HepG2 (cell line): ENCODE measurements around the gene PCCB. TPM values are rescaled to one million over a fixed set of nuclear protein-coding genes. Genes with fewer than 3 reads are reported as not detected.

Experiments
- BHLHE40 ChIP-seq: IDR thresholded peaks from 2 replicates; pipeline ENCODE4 v1.6.1; 2011; ENCODE audit warnings: low read length, improper control_type of control experiment
- FLYWCH1 ChIP-seq: sonication (generic); formaldehyde crosslinking; IDR thresholded peaks from 2 replicates; pipeline ENCODE4 v1.8.1; 2023; ENCODE audit warnings: mild to moderate bottlenecking, missing genetic modification reagents
- HNRNPLL ChIP-seq: fragments of 200-400 bp; formaldehyde crosslinking; IDR thresholded peaks from 2 replicates; pipeline ENCODE4 v1.6.1; 2017; ENCODE audit warnings: mild to moderate bottlenecking, low read depth, low read length; ENCODE audit not compliant: poor library complexity, severe bottlenecking
- MATR3 ChIP-seq: sonication (generic); formaldehyde crosslinking; IDR thresholded peaks from 2 replicates; pipeline ENCODE4 v1.4.0; 2020; ENCODE audit warnings: missing genetic modification reagents
- NCOR1 ChIP-seq: fragments of 200-600 bp; sonication (generic); IDR thresholded peaks from 2 replicates; pipeline ENCODE4 v1.7.0; 2017; ENCODE audit warnings: antibody characterized with exemption, low read length, borderline replicate concordance
- RFX1 ChIP-seq: fragments of 450-650 bp; IDR thresholded peaks from 2 replicates; pipeline ENCODE4 v1.6.1; 2017
- THAP9 ChIP-seq: sonication (generic); formaldehyde crosslinking; IDR thresholded peaks from 2 replicates; pipeline ENCODE4; 2020; ENCODE audit warnings: missing genetic modification reagents, mild to moderate bottlenecking, borderline replicate concordance
- ZNF263 ChIP-seq: sonication (generic); formaldehyde crosslinking; IDR thresholded peaks from 2 replicates; pipeline ENCODE4 v1.4.0; 2020; ENCODE audit warnings: missing genetic modification reagents
- ZNF296 ChIP-seq: sonication (generic); formaldehyde crosslinking; conservative IDR thresholded peaks from 2 replicates; pipeline ENCODE4 v1.5.0; 2020; ENCODE audit warnings: mild to moderate bottlenecking, missing genetic modification reagents
- ZNF557 ChIP-seq: sonication (generic); formaldehyde crosslinking; IDR thresholded peaks from 2 replicates; pipeline ENCODE4 v1.4.0; 2020; ENCODE audit warnings: missing genetic modification reagents
- ZNF780A ChIP-seq: sonication (generic); formaldehyde crosslinking; IDR thresholded peaks from 2 replicates; pipeline ENCODE4 v1.8.0; 2022; ENCODE audit warnings: mild to moderate bottlenecking, missing genetic modification reagents, moderate library complexity
- ZUFSP ChIP-seq: sonication (generic); formaldehyde crosslinking; IDR thresholded peaks from 2 replicates; pipeline ENCODE4 v1.9.0; 2021; ENCODE audit warnings: missing genetic modification reagents, mild to moderate bottlenecking, borderline replicate concordance
- polyA plus RNA-seq, 8 experiments: library from polyadenylated mRNA; depleted of rRNA in 3 of 8; stranded (reverse) in 7 of 8; unstranded in 1 of 8; fragments of >200 nt; fragmentation: Illumina TruSeq in 4 of 8; extraction: Trizol in 4 of 8; gene quantifications; 2 replicates each; pipeline versions ENCODE4 v1.2.1 to v1.2.3, GENCODE V29; 2011 to 2016; ENCODE audit warnings: low read depth in 4 of 8, missing spikeins in 1 of 8, mixed read lengths in 1 of 8; ENCODE audit not compliant: insufficient read depth in 1 of 8
- total RNA-seq, 5 experiments: library from RNA; depleted of rRNA; stranded (reverse); fragments of >200 nt; fragmentation: Illumina TruSeq; extraction: Trizol; gene quantifications; 2 replicates each; pipeline ENCODE4 v1.2.3, GENCODE V29; 2016; ENCODE audit warnings: low read depth in 1 of 5
- TF ChIP-seq, protein P1 (sequence below): sonication (generic); formaldehyde crosslinking; IDR thresholded peaks from 2 replicates; pipeline ENCODE4 v1.4.0; 2020; ENCODE audit warnings: missing genetic modification reagents, mild to moderate bottlenecking, borderline replicate concordance
- TF ChIP-seq, protein P2 (sequence below): sonication (generic); formaldehyde crosslinking; conservative IDR thresholded peaks from 2 replicates; pipeline ENCODE4 v1.8.0; 2022; ENCODE audit warnings: mild to moderate bottlenecking, moderate library complexity, missing genetic modification reagents
- TF ChIP-seq, protein P3 (sequence below): sonication (generic); formaldehyde crosslinking; IDR thresholded peaks from 2 replicates; pipeline ENCODE4 v1.5.1; 2020; ENCODE audit warnings: mild to moderate bottlenecking, missing genetic modification reagents, moderate library complexity

PCCB gene
- total and polyA plus RNA-seq, 2 of the 13 experiments (the other 11 are each of a cell fraction or from before 2014, with no cell fraction given), result 84.1 to 88.7 TPM

DNA sequence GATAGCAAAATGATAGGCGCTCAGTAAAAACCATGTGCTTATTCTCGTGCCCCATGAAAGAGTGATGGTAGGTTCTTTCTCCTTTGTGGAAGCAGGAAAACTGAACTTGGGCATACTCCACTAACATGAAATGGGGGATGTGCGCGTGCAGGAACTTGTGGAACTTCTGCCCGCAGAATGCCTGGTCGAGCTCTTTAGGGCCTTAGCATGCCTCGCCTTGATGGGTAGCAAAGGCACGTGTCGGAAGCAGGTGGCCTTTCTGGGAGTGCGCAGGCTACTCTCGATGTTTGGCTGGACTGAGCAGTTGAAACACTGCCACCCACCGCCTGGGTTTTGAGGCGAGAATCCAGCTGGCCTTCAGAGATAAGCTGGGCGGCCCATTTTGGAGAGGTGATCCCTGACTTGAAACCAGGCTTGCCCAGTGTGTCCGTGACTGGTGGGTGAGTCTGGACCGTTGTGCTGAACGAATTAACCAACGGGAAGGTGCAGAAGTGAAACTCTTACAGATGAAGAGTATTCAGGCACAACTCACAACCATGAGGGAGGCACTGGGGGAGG lies 842 bp downstream of the PCCB start (continued):
- TF ChIP-seq, protein P1, sequence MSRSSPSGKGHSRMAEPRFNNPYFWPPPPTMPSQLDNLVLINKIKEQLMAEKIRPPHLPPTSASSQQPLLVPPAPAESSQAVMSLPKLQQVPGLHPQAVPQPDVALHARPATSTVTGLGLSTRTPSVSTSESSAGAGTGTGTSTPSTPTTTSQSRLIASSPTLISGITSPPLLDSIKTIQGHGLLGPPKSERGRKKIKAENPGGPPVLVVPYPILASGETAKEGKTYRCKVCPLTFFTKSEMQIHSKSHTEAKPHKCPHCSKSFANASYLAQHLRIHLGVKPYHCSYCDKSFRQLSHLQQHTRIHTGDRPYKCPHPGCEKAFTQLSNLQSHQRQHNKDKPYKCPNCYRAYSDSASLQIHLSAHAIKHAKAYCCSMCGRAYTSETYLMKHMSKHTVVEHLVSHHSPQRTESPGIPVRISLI (CRISPR knock-in tag), result peak; percentile 37; the same call in 1 of the 2 replicates
- TF ChIP-seq ZNF296 (CRISPR knock-in tag), result peak; percentile 87
- peak; percentile 98 for TF ChIP-seq ZNF557
- TF ChIP-seq FLYWCH1, result no peak
- TF ChIP-seq ZNF263, result peak; percentile 78; the same call in 1 of the 2 replicates
- TF ChIP-seq, protein P2, sequence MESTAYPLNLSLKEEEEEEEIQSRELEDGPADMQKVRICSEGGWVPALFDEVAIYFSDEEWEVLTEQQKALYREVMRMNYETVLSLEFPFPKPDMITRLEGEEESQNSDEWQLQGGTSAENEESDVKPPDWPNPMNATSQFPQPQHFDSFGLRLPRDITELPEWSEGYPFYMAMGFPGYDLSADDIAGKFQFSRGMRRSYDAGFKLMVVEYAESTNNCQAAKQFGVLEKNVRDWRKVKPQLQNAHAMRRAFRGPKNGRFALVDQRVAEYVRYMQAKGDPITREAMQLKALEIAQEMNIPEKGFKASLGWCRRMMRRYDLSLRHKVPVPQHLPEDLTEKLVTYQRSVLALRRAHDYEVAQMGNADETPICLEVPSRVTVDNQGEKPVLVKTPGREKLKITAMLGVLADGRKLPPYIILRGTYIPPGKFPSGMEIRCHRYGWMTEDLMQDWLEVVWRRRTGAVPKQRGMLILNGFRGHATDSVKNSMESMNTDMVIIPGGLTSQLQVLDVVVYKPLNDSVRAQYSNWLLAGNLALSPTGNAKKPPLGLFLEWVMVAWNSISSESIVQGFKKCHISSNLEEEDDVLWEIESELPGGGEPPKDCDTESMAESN (CRISPR knock-in tag), result 0 out of 2 replicates have a peak, but pooled peaks have one; percentile 54
- peak; percentile 68; the same call in 1 of the 2 replicates for TF ChIP-seq BHLHE40
- TF ChIP-seq NCOR1, result no peak
- no peak for TF ChIP-seq HNRNPLL
- TF ChIP-seq ZNF780A (CRISPR knock-in tag), result peak; percentile 72; the same call in 1 of the 2 replicates
- TF ChIP-seq, protein P3, sequence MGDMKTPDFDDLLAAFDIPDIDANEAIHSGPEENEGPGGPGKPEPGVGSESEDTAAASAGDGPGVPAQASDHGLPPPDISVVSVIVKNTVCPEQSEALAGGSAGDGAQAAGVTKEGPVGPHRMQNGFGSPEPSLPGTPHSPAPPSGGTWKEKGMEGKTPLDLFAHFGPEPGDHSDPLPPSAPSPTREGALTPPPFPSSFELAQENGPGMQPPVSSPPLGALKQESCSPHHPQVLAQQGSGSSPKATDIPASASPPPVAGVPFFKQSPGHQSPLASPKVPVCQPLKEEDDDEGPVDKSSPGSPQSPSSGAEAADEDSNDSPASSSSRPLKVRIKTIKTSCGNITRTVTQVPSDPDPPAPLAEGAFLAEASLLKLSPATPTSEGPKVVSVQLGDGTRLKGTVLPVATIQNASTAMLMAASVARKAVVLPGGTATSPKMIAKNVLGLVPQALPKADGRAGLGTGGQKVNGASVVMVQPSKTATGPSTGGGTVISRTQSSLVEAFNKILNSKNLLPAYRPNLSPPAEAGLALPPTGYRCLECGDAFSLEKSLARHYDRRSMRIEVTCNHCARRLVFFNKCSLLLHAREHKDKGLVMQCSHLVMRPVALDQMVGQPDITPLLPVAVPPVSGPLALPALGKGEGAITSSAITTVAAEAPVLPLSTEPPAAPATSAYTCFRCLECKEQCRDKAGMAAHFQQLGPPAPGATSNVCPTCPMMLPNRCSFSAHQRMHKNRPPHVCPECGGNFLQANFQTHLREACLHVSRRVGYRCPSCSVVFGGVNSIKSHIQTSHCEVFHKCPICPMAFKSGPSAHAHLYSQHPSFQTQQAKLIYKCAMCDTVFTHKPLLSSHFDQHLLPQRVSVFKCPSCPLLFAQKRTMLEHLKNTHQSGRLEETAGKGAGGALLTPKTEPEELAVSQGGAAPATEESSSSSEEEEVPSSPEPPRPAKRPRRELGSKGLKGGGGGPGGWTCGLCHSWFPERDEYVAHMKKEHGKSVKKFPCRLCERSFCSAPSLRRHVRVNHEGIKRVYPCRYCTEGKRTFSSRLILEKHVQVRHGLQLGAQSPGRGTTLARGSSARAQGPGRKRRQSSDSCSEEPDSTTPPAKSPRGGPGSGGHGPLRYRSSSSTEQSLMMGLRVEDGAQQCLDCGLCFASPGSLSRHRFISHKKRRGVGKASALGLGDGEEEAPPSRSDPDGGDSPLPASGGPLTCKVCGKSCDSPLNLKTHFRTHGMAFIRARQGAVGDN (CRISPR knock-in tag), result peak; percentile 99
- TF ChIP-seq MATR3 (CRISPR knock-in tag), result no peak
- TF ChIP-seq ZUFSP, result no peak
- no peak for TF ChIP-seq THAP9 (CRISPR knock-in tag)
- TF ChIP-seq RFX1, result no peak
